ENCODE data around the gene SPATA45.
A peak's percentile ranks its signal among the peaks of the same experiment; 100 is the strongest.

The SPATA45 gene

DNA sequence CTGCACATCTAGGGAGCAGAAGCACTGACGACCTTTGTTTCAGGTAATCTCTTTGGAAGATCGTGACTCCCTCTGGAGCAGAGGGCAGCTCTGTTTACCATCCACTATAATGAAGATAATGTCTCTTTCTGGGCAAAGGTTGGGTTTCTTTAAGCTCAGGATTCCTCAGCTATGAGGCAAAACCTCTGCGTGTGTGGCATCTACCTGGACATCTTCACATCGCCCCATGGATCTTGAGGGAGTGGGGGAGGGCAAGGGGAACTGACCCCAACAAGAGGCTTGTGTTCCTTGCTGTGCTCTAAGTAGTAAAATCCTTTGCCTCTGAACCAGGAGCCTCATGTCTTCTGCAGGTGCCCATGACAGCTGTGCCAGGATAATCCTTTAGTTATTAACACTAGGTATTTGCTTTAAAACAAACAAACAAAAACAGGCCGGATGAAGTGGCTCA, 19.6 kb downstream of the SPATA45 start:
- no peak for DNase-seq

DNA sequence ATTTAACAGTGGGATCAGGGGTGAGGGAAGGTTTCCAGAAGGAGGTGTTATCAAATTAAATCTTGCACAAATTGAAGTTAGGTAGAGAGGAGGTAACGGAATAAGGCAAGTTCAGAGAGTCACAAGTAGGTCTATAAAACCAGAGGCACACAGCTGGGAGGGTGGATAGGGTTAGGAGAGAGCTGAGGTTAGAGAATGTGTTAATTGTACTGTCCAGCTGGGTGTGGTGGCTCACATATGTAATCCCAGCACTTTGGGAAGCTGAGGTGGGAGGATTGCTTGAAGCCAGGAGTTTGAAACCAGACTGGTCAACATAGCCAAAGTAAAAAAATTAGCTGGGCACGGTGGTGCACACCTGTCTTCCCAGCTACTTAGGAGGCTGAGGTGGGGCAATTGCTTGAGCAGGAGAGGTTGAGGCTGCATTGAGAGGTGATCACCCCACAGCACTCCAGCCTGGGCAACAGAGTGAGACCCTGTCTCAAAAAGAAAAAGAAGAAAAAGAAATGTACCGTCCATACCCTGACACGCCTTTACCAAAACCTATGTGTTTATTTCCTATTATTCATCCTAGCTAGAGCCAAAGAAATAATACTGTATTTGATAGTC, 20.2 kb downstream of the SPATA45 start:
- no peak for DNase-seq

DNA sequence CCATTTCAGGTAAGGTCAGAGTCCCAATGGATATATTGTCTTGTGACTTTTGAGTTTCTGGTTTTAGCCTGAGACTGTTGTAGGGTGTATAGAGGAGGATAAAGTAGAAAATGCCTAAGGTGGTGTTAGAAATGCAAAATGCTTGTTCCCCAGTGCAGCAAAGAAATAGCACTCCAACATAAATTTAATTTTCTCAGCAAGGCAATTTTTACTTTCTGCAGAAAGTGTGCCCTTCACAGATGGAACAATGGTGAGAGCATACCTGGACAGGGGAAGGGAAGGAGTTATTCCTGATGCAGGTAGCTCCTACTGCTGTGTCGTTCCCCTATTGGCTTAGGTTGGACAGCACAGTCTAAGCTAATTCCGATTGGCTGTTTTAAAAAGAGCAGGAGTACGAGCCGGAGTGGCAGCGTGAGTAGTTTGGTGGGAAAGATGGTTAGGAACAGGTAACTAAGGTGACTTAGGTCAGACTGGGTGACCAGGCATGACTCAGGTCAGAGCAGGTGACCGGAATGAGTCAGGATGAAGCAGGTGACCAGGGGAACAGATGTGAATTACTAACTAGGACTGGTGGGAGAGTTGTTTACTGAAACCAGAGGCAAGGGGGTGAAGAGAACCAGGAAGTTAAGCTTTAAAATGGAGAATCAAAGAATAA, 21.5 kb downstream of the SPATA45 start:
- DNase-seq: no peak

DNA sequence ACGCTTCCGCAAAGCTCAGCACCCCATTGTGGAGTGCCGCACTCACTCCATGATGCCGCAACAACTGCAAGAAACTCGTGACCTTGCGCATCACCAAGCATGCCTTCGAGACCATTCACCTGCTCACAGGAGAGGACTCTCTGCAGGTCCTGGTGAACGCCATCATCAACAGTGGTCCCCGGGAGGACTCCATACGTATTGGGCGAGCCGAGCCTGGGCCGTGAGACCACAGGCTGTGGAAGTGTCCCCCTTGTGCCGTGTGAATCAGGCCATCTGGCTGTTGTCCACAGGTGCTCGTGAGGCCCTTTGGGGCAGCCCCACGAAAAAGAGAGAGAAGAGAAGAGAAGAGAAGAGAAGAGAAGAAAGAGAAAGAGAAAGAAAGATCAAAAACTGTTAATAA, 23.2 kb downstream of the SPATA45 start:
- DNase-seq: no peak

DNA sequence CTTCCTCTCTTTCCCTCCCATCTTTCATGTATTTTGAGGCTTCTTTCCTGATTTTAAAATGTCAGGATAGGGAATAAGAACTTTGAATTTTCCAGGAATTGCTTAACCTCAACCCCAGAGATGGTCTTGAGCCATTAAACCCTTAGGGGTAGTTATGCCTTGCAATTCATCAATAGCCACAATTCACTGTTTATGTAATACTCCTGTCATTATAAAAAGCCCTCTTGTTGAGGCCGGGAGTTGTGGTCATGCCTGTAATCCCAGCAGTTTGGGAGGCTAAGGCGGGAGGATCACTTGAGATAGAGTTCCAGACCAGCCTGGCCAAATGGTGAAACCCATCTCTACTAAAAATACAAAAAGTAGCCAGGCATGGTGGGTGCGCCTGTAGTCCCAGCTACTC, 24.5 kb downstream of the SPATA45 start:
- DNase-seq: no peak

DNA sequence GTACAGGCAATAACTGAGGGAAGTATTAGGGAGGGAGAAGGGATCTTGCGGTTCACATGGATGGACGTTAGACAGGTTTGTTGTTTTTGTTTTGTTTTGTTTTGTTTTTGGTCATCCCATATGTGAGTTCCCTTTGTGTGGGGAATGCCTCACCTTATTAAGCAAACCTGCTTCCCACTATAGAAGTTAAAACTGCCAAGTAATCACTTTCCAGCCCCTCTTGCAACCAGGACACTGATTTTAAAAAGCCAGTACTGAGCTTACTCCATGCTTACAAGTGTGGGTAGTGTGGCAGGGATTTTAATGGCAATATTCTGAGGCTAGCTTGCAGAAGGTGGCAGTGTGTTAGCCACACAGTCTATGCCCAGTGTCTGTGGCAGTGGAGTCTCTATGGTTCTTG, 26.5 kb downstream of the SPATA45 start:
- DNase-seq: no peak

DNA sequence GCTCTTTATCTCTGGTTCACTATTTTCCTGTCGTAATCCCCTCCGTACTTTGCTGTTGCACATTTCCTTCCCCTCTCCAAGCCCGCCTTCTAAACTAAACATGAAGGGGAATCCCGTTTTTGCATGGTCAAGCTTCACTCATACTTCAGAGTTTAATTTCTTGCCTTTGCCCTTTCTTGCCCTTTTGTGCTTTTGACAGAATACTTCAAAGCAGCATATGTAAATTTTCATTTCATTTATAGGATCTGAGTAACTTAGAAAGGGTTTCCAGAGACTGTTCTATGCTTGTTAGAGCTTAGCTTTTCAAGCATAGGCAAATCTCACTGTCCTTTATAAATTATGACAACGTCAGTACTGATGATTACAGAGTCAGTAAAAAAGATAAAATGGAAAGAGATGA, 27.7 kb downstream of the SPATA45 start:
- no peak for DNase-seq

DNA sequence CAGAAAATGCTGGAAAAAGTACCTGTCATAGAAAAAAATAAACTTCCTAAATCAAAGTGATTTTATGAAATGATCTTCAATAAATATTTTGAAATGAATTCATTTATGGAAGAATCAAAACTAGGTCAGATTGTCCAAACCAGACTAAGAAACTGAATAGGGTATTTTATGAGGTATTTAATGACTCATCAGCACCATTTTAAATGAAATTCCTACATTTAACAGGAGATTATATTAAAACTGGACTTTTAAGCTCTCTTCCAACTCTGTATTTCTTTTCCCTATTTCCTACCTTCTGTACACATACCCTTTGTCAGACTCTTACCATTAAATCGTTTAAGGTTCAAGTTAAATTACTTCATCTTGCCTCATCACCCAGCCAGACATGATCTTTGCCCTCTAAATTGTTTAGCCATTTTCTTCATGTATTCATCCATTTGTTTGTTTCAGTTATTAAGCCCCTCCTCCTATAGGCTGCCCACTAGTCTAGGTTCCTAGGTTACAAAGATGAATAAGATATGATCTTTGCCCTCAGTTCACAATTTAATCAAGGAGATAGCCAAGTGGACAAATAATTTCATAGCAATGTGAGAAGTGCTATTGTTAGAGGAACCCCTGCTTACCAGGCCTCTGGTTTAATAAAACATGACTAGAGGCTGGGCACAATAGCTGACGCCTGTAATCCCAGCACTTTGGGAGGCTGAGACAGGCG, 30.7 kb downstream of the SPATA45 start:
- no peak for DNase-seq

DNA sequence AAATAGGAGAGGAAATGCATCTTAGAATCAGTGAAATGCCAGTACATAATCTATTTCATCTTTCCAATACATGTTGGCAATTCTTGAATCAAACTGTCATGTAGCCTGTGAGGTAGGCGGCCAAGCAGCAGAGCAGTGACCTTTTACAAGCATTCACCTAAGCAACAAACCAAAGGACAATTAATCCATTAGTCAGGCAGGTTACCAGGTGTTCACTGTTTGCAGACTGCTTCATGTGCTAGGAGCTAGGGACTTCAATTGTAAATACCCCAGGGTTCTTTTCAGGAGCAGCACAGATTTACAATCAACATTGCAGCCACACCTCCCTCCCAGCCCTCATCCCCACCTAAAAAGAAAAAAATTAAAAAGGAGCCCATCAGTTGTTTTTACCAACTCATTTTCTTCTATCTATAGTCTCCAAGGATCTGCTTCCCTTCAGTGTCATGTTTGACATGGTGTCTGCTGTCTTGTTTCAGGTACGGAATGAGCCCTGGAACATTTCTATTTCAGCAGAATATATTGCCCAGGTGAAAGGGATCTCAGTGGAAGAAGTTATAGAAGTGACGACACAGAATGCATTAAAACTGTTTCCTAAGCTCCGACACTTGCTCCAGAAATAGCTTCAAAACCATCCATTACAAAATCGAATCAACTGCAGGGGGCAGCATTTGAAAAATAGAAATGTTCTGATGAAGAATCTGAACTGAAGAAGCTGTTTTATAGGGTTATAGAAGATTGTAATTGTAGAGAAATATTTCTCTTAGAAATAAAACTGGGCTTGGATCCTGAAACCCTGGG, 32.7 kb downstream of the SPATA45 start:
- no peak for DNase-seq

DNA sequence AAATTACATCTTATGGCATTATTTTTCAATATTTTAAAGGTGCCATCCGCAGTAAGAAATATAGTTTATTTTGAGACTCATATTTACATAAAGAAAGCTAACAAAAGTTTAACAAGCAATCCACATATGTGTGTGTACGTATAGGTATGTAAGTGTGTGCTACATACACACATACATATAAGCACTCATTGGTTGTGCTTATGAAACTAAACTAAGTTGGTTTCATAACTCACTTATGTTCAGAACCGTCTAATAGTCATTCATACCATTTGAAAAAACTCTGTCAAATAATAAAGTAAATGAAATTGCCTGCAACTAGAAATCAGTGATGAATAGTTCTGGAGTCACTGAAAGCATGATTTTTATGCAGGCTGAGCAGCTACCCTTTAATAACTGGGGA, 41.7 kb downstream of the SPATA45 start:
- DNase-seq: no peak

DNA sequence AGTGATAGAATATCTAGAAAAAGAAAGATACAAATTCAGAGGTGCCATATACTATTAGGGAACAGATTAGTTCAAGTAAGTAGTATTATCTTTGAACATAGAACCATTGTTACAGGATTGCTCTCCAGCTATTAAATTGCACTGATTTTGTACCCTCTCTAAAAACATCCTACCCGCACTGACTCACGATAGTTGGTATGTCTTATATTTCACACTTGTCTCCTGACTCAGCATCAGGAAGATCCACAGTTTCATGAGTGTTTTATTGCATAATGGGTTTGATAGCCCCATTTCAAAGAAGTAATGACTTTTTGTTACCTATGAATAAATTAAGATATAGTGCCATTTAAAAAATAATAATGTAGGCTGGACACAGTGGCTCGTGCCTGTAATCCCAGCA, 49.8 kb downstream of the SPATA45 start:
- no peak for DNase-seq

DNA sequence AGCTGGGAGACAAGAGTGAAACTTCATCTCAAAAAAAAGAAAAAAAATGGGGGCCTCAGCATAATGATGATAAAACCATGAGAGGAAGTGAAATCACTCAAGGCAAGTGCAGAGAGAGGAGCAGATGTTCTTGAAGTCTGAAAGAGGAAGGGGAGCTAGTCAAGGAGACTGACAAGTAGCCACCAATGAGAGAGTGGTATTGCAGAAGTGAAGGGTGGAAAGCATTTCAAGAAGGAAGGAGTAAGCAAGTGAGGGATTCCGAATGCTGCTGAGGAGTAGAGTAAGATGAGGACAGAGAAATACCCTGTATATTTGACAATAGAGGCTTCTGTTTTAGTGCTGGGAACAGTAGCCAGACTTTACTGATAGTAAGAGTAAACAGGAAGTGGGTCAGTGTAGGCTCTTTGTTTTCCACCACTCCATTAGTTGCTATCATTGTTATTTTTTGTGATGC, 52.9 kb downstream of the SPATA45 start:
- DNase-seq: no peak

DNA sequence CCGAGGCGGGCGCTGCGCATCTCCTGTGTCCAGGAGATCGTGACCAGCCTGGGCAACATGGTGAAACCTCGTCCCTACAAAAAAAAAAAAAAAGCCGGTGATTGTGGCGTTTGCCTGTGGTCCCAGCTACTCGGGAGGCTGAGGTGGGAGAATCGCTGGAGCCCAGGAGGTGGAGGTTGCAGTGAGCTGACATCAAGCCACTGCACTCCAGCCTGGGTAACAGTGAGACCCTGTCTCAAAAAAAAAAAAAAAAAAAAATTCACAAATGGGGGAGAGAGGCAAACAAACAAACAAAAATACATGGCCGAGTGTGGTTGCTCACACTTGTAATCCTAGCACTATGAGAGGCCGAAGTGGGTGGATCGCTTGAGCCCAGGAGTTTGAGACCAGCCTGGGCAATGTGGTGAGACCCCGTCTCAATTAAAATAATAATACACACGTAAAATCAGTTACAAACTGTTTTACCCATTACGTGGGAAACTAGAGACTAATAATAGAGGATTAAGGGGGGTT, 55.0 kb downstream of the SPATA45 start:
- DNase-seq: no peak

DNA sequence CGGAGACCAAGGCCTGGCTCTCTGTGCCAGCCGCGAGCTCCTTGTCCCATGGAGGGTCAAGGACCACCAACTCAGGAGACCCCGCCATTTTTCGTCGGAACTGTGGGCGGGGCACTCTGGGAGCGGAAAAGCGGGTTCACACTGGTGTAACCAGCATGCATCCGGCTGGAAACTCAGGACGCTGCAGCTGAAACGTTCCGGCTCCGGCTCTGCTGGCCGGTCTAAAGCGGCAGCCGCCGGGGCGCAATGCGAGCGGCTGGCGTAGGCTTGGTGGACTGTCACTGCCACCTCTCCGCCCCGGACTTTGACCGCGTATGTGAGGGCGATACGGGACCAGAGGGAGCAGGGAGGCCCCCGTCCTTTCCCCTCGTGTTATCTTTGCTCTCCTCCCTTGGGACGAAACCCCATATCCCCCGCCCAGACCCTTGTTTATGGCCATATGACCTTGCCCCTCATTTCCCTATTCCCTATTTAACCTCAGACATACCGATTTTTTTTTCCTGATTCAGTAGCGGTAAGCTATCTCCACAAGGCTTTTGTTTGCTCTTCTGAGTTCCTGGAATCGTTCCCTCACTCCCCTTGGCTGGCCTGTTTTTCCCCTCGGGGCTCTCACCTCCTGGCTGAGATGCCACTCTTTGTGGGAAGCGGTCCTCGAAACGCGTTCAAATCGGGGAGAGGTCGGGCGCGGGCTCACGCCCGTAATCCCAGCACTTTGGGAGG, 55.6 kb downstream of the SPATA45 start, which contains the start of the genes NSL1 and TATDN3:
TSS of gene NSL1 (minus strand) at position 102 of the 720 bp plus-strand sequence. CDS start at position 88, 14 bp downstream.
TSS of gene TATDN3 (plus strand) at position 219 of the 720 bp plus-strand sequence. CDS start at position 247, 28 bp downstream.
- DNase-seq: peak; percentile 68 to 96

DNA sequence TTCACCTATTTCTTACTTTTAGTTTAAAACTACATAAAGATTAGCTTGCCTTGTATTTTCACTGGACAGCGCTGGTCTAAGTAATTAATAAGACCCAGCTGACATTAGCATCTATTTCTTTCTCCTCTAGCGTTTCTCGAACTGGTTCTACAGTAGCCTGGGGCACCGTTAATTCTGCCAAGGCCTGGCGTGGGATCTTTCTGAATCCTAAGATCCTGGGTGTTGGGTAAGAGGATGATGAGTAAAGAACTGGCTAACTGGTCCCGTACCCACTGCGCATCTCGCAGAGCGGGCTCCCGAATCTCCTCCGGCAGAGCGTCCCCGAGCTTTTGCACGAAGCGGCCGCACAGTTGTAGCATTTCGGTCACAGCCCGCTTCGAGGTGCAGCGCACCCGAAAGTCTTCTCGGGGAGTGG, 56.2 kb downstream of the SPATA45 start:
- DNase-seq: peak in 1 of 2 experiments; percentile 34

DNA sequence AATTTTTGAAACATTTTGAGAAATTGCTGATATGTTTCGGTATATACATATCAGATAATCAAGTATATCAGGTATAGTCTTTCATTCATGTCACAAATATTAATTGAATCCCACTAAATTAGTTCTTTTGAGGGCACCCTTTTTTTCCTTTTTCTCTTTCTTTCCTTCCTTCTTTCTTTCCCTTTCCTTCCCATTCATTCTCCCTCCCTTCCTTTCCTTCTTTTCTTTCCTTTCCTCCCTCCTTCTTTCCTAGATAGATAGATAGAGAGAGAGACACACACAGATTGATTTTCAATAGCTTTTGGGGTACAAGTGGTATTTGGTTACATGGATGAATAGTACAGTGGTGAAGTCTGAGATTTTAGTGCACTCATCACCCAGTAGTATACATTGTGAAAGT, 61.6 kb downstream of the SPATA45 start:
- no peak for DNase-seq

DNA sequence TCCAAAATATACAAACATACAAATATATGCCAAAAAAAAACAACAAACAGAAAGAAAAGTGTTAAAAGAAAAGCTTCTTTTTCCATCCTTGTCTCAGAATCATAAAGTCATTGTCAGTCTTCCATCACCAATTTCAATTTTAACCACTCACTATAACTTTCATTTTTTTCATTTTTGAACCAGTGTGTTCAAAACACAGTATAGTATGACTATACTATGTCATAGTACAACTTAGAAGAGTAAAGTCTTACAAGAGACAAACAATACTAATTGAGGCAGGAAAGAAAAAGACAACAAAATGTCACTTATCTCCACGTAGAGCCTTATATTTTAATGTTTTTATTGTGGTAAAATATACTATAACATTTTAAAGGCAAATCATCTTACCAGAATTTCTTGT, 63.5 kb downstream of the SPATA45 start:
- no peak for DNase-seq

DNA sequence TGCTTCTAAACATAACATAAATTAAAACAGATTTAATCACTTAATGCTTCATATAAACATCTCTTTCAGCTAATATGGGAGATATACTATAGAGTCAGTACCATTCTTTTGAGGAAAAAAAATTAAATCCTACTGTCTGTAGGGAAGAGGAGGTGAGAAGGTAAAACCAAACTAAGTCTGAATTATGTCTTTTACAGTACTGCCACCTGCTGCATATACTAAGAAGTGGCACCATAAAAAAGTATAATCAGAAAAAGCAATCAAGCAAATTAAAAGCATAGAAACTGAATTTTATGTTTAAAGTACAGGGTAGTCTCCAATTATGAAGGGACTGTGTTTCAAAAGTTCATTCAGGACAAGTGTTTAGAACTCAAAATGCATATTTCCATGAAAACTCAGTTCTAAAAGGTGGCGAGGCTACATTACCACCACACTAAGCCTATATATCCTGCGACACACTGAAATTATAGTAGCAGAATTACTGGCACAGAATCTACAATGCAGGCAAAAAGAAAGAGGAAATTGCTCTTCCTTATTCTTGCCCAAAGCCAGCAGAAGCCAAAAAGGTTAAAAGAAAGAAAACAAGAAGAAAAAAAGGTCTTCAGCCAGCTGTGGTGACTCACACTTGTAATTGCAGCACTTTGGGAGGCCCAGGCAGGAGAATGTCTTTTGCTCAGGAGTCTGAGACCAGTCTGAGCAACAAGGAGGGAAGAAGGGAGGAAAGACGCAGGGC, 64.9 kb downstream of the SPATA45 start:
- DNase-seq: no peak

DNA sequence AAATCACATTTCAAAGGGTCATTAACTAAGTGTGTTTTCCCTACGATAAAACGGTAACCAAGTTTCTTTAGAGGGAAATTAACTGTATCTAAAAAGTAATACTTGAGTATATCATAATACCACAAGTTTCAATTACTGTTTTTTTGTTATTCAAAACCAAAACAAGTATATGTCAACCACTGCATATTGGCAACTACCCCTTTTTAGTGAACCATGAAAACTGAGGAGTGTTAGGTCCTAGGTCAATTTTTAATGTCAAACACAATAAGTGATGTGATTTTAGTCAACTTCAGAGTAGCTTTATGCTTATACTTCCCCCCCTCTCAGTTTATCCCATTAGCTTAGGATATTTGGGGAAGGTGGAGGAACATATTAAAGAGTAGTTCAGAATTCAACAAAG, 66.2 kb downstream of the SPATA45 start:
- no peak for DNase-seq

DNA sequence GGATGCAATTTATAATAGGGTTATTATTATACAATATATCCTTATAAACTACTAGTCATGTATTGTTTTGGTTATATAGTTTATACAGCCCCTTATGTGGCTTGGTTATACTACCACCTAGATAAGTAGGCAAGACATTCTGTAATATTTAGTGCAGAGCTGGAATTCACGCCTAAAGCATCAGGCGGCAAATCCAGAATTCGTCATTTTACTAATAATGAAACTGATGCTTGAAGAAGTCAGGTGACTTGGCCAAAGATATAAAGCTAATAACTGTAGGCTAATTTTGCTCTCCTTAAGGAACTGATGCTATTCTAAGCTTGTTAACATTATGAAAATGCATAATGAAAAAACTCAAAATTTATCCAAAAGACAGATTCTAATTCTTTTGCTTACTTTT, 66.7 kb downstream of the SPATA45 start:
- DNase-seq: no peak

Measured in NCI-H187 (cell line).